PC-9 (cell line): ENCODE results near the gene SCIN. TPM values are rescaled to one million over a fixed set of nuclear protein-coding genes. Genes with fewer than 3 reads are reported as not detected.

ENCODE experiments used
- BruUV-seq: library from RNA; stranded (reverse); fragments of 400-500 nt; replicated peaks from 2 replicates; lab custom pipeline; 2021; lab: Mats Ljungman, UMichigan
- CTCF ChIA-PET: fragments of 300-600 bp; sonication (Branson Sonifier 250); formaldehyde crosslinking; loops from one replicate; lab custom pipeline; 2022; ENCODE audit warnings: antibody characterized with exemption; lab: Charles Lee
- POLR2A ChIA-PET: fragments of 300-600 bp; sonication (Branson Sonifier 250); formaldehyde crosslinking; loops from one replicate; lab custom pipeline; 2022; ENCODE audit warnings: antibody characterized with exemption; ENCODE audit not compliant: unreplicated experiment; lab: Charles Lee
- DNase-seq, 2 experiments: peaks; one replicate each; pipeline versions ENCODE4 v3.0.0 to v3.0.0-alpha.2; 2015 to 2022; ENCODE audit warnings: mixed read lengths in 1 of 2
- H2AFZ ChIP-seq: fragments of 200-600 bp; sonication (generic); 2 replicates; pipeline ENCODE4 v1.8.1; 2017; ENCODE audit warnings: antibody characterized with exemption
- H3F3A ChIP-seq: fragments of 200-600 bp; sonication (generic); 2 replicates; pipeline ENCODE4 v1.8.1; 2017; ENCODE audit warnings: antibody characterized with exemption, mild to moderate bottlenecking, low read depth; ENCODE audit not compliant: insufficient read depth
- H3K27ac ChIP-seq: fragments of 200-600 bp; sonication (generic); 2 replicates; pipeline ENCODE4 v1.6.1; 2016; ENCODE audit warnings: mixed run types
- H3K27me3 ChIP-seq: fragments of 200-600 bp; sonication (generic); 2 replicates; pipeline ENCODE4 v1.6.1; 2016; ENCODE audit warnings: low read depth, mixed run types; ENCODE audit not compliant: insufficient read depth
- H3K36me3 ChIP-seq: fragments of 200-600 bp; sonication (generic); 2 replicates; pipeline ENCODE4 v1.6.1; 2016; ENCODE audit warnings: low read depth, mixed run types
- H3K4me1 ChIP-seq: fragments of 200-600 bp; sonication (generic); replicated peaks from 2 replicates; pipeline ENCODE4 v1.6.1; 2016; ENCODE audit warnings: mixed run types; ENCODE audit not compliant: insufficient read depth
- H3K4me2 ChIP-seq: fragments of 200-600 bp; sonication (generic); 2 replicates; pipeline ENCODE4 v1.6.1; 2017; ENCODE audit warnings: mixed run types
- H3K4me3 ChIP-seq: fragments of 200-600 bp; sonication (generic); 2 replicates; pipeline ENCODE4 v1.6.1; 2016; ENCODE audit warnings: mixed run types
- H3K79me2 ChIP-seq: fragments of 200-600 bp; sonication (generic); 2 replicates; pipeline ENCODE4 v1.6.1; 2017; ENCODE audit warnings: low read depth, mixed run types
- H3K9me2 ChIP-seq: fragments of 200-600 bp; sonication (generic); 2 replicates; pipeline ENCODE4 v1.8.1; 2017; ENCODE audit warnings: mild to moderate bottlenecking; ENCODE audit not compliant: insufficient read depth
- H3K9me3 ChIP-seq: fragments of 200-600 bp; sonication (generic); 2 replicates; pipeline ENCODE4 v1.8.1; 2016; ENCODE audit warnings: low read depth; ENCODE audit not compliant: insufficient read depth
- H4K20me1 ChIP-seq: fragments of 200-600 bp; sonication (generic); 2 replicates; pipeline ENCODE4 v1.8.1; 2017; ENCODE audit not compliant: insufficient read depth
- CTCF ChIP-seq: fragments of 200-600 bp; sonication (generic); conservative IDR thresholded peaks from 2 replicates; pipeline ENCODE4 v1.6.1; 2017; ENCODE audit warnings: mixed run types, antibody characterized with exemption, mild to moderate bottlenecking, moderate library complexity
- EZH2 ChIP-seq: fragments of 200-600 bp; sonication (generic); IDR thresholded peaks from 2 replicates; pipeline ENCODE4 v1.8.0; 2017; ENCODE audit warnings: antibody characterized with exemption, low read depth
- intact Hi-C: fragments of 100-400 bp; cut with micrococcal nuclease; formaldehyde crosslinking; loops from one replicate; pipeline ENCODE4 v1.10.0; 2022; ENCODE audit not compliant: unreplicated experiment
- total RNA-seq: library from RNA; stranded (reverse); gene quantifications from 2 replicates; pipeline ENCODE4 v1.2.3, GENCODE V29; 2021

SCIN gene
- total RNA-seq, 1 experiment from 2014 or later: 0.92 TPM

GRCh38 chr7:12674053-12674452 is 103.5 kb downstream of the SCIN start:
- no peak for TF ChIP-seq CTCF
- no peak for TF ChIP-seq EZH2
- DNase-seq: no peak
- CTCF ChIA-PET: no interaction called here
- Histone ChIP-seq H3K4me1 (no peaks in the 10 kb centered on the region), H3K79me2 (no peaks in the 10 kb centered on the region), H4K20me1 (no peaks in the 10 kb centered on the region), H3K27me3 (no peaks in the 10 kb centered on the region), H3K4me3 (no peak overlapping the region), H2AFZ (no peak overlapping the region), H3K27ac (no peak overlapping the region), H3K9me2 (no peaks in the 10 kb centered on the region; the same call in 1 of the 2 replicates), H3K4me2 (no peak overlapping the region), H3K36me3 (no peaks in the 10 kb centered on the region), H3K9me3 (0 out of 2 replicates have a peak, but pooled peaks cover 4% of the 10 kb centered on the region), H3F3A (no peaks in the 10 kb centered on the region)
- no TSS peak for BruUV-seq
- POLR2A ChIA-PET: no interaction called here
- intact Hi-C loops: no loop called here

- Histone ChIP-seq H3K79me2 (no peaks in the 10 kb centered on the region), H3K4me2 (no peak overlapping the region), H3K9me2 (no peaks in the 10 kb centered on the region), H4K20me1 (no peaks in the 10 kb centered on the region), H3F3A (no peaks in the 10 kb centered on the region), H3K4me3 (no peak overlapping the region), H3K36me3 (no peaks in the 10 kb centered on the region), H3K27ac (no peak overlapping the region), H2AFZ (no peak overlapping the region), H3K4me1 (no peaks in the 10 kb centered on the region), H3K27me3 (no peaks in the 10 kb centered on the region), H3K9me3 (0 out of 2 replicates have a peak, but pooled peaks cover 4% of the 10 kb centered on the region)
- CTCF ChIA-PET: no interaction called here
- POLR2A ChIA-PET: interaction anchor here (0.6 kb wide), 1 partner anchor 98 kb away, joined by 6 read pairs; no protein-coding TSS in a partner anchor
- TF ChIP-seq CTCF (peak; percentile 49; the same call in 1 of the 2 replicates), EZH2 (no peak)
- intact Hi-C loops: no loop called here
- DNase-seq: no peak
- BruUV-seq: no TSS peak
Observed at GRCh38 chr7:12674861-12675260, 104.3 kb downstream of the SCIN start.

- intact Hi-C loops: no loop called here
- H3K4me1 ChIP-seq: peaks cover 15% of the 10 kb centered on the region; the same call in 1 of the 2 replicates
- no peak overlapping the region for H3K27ac ChIP-seq
- H3K9me3 ChIP-seq: no peaks in the 10 kb centered on the region
- no peaks in the 10 kb centered on the region for H3K27me3 ChIP-seq
- H3F3A ChIP-seq: peaks cover 17% of the 10 kb centered on the region
- no peak for DNase-seq
- POLR2A ChIA-PET: interaction anchor here (0.6 kb wide), 1 partner anchor 577 kb away, joined by 6 read pairs; no protein-coding TSS in a partner anchor
- no TSS peak for BruUV-seq
- peak; percentile 70 for TF ChIP-seq CTCF
- no peak for TF ChIP-seq EZH2
- H4K20me1 ChIP-seq: no peaks in the 10 kb centered on the region
- CTCF ChIA-PET: no interaction called here
- H3K4me2 ChIP-seq: no peak overlapping the region
- H3K4me3 ChIP-seq: no peak overlapping the region
- peaks cover 8% of the 10 kb centered on the region; the same call in 1 of the 2 replicates for H3K79me2 ChIP-seq
- no peaks in the 10 kb centered on the region for H3K9me2 ChIP-seq
- no peaks in the 10 kb centered on the region for H3K36me3 ChIP-seq
- no peak overlapping the region for H2AFZ ChIP-seq
Observed at GRCh38 chr7:12683678-12684585, 113.4 kb downstream of the SCIN start.
